Lower leg skin (tissue), 3 donors: ENCODE results near the gene SALL2.

ENCODE experiments used
- CTCF ChIP-seq, 3 donors: fragments of 450-650 bp; IDR thresholded peaks; one replicate each; pipeline ENCODE4 v1.5.1; 2016; ENCODE audit warnings: antibody characterized with exemption in 3 of 3, mild to moderate bottlenecking in 3 of 3, moderate library complexity in 2 of 3
- POLR2A ChIP-seq, 2 donors: fragments of 450-650 bp; IDR thresholded peaks; one replicate each; pipeline ENCODE4 v1.6.1; 2016 to 2017; ENCODE audit warnings: antibody characterized with exemption in 2 of 2, mild to moderate bottlenecking in 1 of 2, moderate library complexity in 1 of 2

GRCh38 chr14:21486640-21487087 lies 39.5 kb downstream of the SALL2 start:
- TF ChIP-seq CTCF (IDR thresholded peaks at IDR 0.05) (no peak), POLR2A (IDR thresholded peaks at IDR 0.05) (no peak)
